ENCODE measurements around the gene CACNG7. TPM values are rescaled to one million over a fixed set of nuclear protein-coding genes. Genes with fewer than 3 reads are reported as not detected.

Gene CACNG7
- total RNA-seq, 1 experiment from 2014 or later, result not detected

GRCh38 chr19:53917356-53917755, 8.3 kb downstream of the CACNG7 start:
- POLR2A ChIA-PET, result no interaction called here
- H3K27ac ChIP-seq (ENCODE audit: low read depth, low read length), result no peak overlapping the region
- CTCF ChIA-PET, result no interaction called here
- no peak for DNase-seq (ENCODE audit: low read depth, low spot score)
- H3K4me2 ChIP-seq (ENCODE audit: low read length), result no peak overlapping the region
- H3K4me3 ChIP-seq (replicated peaks in 1 of 2; ENCODE audit: low read depth in 1 of 2, low read length in 2 of 2), result no peak overlapping the region
- intact Hi-C loops (cut with micrococcal nuclease), result no loop called here
- no peaks in the 10 kb centered on the region for H3K4me1 ChIP-seq (ENCODE audit: control insufficient read depth in 1 of 2, insufficient read depth in 2 of 2, low read length in 2 of 2)
- no TSS peak for BruUV-seq (replicated peaks)
- no peaks in the 10 kb centered on the region for H3K9me3 ChIP-seq (ENCODE audit: control insufficient read depth in 1 of 2, insufficient read depth in 1 of 2, low read depth in 1 of 2, low read length in 2 of 2)
- TF ChIP-seq CEBPB (IDR thresholded peaks at IDR 0.05; ENCODE audit: low read depth) (no peak), MAX (IDR thresholded peaks at IDR 0.05) (no peak), EZH2phosphoT487 (IDR thresholded peaks at IDR 0.05; ENCODE audit: borderline replicate concordance) (no peak), POLR2AphosphoS5 (IDR thresholded peaks at IDR 0.05; ENCODE audit: low read depth, low read length) (no peak), FOSL1 (IDR thresholded peaks at IDR 0.05; ENCODE audit: low read depth) (no peak), ZNF274 (IDR thresholded peaks at IDR 0.05; ENCODE audit: low read depth, low read length) (no peak), SRF (IDR thresholded peaks at IDR 0.05; ENCODE audit: low read depth) (no peak)
- RAD21 ChIA-PET (ENCODE audit: low non-redundant PET in 1 of 2, low total read pairs in 2 of 2, uncharacterized antibody in 2 of 2, unreplicated experiment in 2 of 2), result no interaction called here
- no peaks in the 10 kb centered on the region for H3K79me2 ChIP-seq (ENCODE audit: insufficient read depth, low read length)
- H4K20me1 ChIP-seq (ENCODE audit: insufficient read depth), result no peaks in the 10 kb centered on the region
- no peak for ATAC-seq
- no peaks in the 10 kb centered on the region for H3K36me3 ChIP-seq (ENCODE audit: control insufficient read depth in 1 of 2, insufficient read depth in 2 of 2, low read length in 2 of 2)
- no peak overlapping the region for H2AFZ ChIP-seq (ENCODE audit: low read depth, low read length, poor library complexity, severe bottlenecking)
- no peaks in the 10 kb centered on the region for H3K27me3 ChIP-seq (ENCODE audit: insufficient read depth, low read length)
- no peak overlapping the region for H3K9ac ChIP-seq (ENCODE audit: low read length)
- H3K9me2 ChIP-seq (ENCODE audit: insufficient read depth), result no peaks in the 10 kb centered on the region

GRCh38 chr19:53927739-53928138, 18.7 kb downstream of the CACNG7 start:
- no peaks in the 10 kb centered on the region for H3K79me2 ChIP-seq (ENCODE audit: insufficient read depth, low read length)
- H3K4me1 ChIP-seq (ENCODE audit: control insufficient read depth in 1 of 2, insufficient read depth in 2 of 2, low read length in 2 of 2), result no peaks in the 10 kb centered on the region
- intact Hi-C loops (cut with micrococcal nuclease), result no loop called here
- H4K20me1 ChIP-seq (ENCODE audit: insufficient read depth), result no peaks in the 10 kb centered on the region
- ChIA-PET RAD21 (ENCODE audit: low non-redundant PET in 1 of 2, low total read pairs in 2 of 2, uncharacterized antibody in 2 of 2, unreplicated experiment in 2 of 2) (no interaction called here), CTCF (interaction anchor here (0.9 kb wide), 1 partner anchor 16 kb away, joined by 3 read pairs; no protein-coding TSS in a partner anchor), POLR2A (no interaction called here)
- ATAC-seq (no peak), DNase-seq (ENCODE audit: low read depth, low spot score) (no peak)
- no peaks in the 10 kb centered on the region for H3K9me2 ChIP-seq (ENCODE audit: insufficient read depth)
- no peak overlapping the region for H3K27ac ChIP-seq (ENCODE audit: low read depth, low read length)
- H3K27me3 ChIP-seq (ENCODE audit: insufficient read depth, low read length), result no peaks in the 10 kb centered on the region; the same call in 1 of the 2 replicates
- no peak overlapping the region for H2AFZ ChIP-seq (ENCODE audit: low read depth, low read length, poor library complexity, severe bottlenecking)
- no peak overlapping the region for H3K4me2 ChIP-seq (ENCODE audit: low read length)
- H3K9me3 ChIP-seq (ENCODE audit: control insufficient read depth in 1 of 2, insufficient read depth in 1 of 2, low read depth in 1 of 2, low read length in 2 of 2), result no peaks in the 10 kb centered on the region
- no peak for TF ChIP-seq CBX3 (IDR thresholded peaks at IDR 0.05; ENCODE audit: low read depth)
- peak; percentile 80 for TF ChIP-seq REST (IDR thresholded peaks at IDR 0.05; ENCODE audit: low read depth)
- no peak overlapping the region for H3K4me3 ChIP-seq (replicated peaks in 1 of 2; ENCODE audit: low read depth in 1 of 2, low read length in 2 of 2)
- H3K36me3 ChIP-seq (ENCODE audit: control insufficient read depth in 1 of 2, insufficient read depth in 2 of 2, low read length in 2 of 2), result no peaks in the 10 kb centered on the region
- no peak overlapping the region for H3K9ac ChIP-seq (ENCODE audit: low read length)
- no TSS peak for BruUV-seq (replicated peaks)

All from HCT116 (cell line).